ENCODE data around the gene BMP5. TPM values are rescaled to one million over a fixed set of nuclear protein-coding genes. Genes with fewer than 3 reads are reported as not detected.

Gene BMP5
- total RNA-seq, 4 donors from 2014 or later, result 1.8 to 3.9 (median 1.9) TPM

- Histone ChIP-seq H3K27me3 (no peaks in the 10 kb centered on the region), H3K36me3 (no peaks in the 10 kb centered on the region), H3K27ac (no peak overlapping the region), H3K4me3 (no peak overlapping the region), H3K9me3 (no peaks in the 10 kb centered on the region), H3K4me1 (no peaks in the 10 kb centered on the region)
- in situ Hi-C loops (cut with MboI; ENCODE audit: low sequenced_read_pairs in 4 of 4) (no loop called here), intact Hi-C loops (cut with DNase I; ENCODE audit: low total_unique reads) (no loop called here)
- ATAC-seq (no peak), DNase-seq (no peak)
- no peak for TF ChIP-seq POLR2A (IDR thresholded peaks at IDR 0.05)
- TF ChIP-seq CTCF (IDR thresholded peaks at IDR 0.05 in 4 of 5, conservative IDR thresholded peaks at IDR 0.05 in 1 of 5), result no peak
Observed at GRCh38 chr6:55774286-55775028, 100.9 kb downstream of the BMP5 start.

GRCh38 chr6:55773620-55774216 lies 101.7 kb downstream of the BMP5 start:
- H3K36me3 ChIP-seq, result no peaks in the 10 kb centered on the region
- intact Hi-C loops (cut with DNase I; ENCODE audit: low total_unique reads), result no loop called here
- TF ChIP-seq POLR2A (IDR thresholded peaks at IDR 0.05) (no peak), CTCF (IDR thresholded peaks at IDR 0.05 in 4 of 5, conservative IDR thresholded peaks at IDR 0.05 in 1 of 5) (no peak)
- H3K9me3 ChIP-seq, result no peaks in the 10 kb centered on the region
- ATAC-seq (no peak), DNase-seq (no peak)
- no peaks in the 10 kb centered on the region for H3K27me3 ChIP-seq
- H3K4me3 ChIP-seq, result no peak overlapping the region
- H3K4me1 ChIP-seq, result no peaks in the 10 kb centered on the region
- in situ Hi-C loops (cut with MboI; ENCODE audit: low sequenced_read_pairs in 4 of 4), result no loop called here
- H3K27ac ChIP-seq, result no peak overlapping the region

GRCh38 chr6:55772730-55773129 lies 102.7 kb downstream of the BMP5 start:
- no peaks in the 10 kb centered on the region for H3K4me1 ChIP-seq
- H3K4me3 ChIP-seq, result no peak overlapping the region
- in situ Hi-C loops (cut with MboI; ENCODE audit: low sequenced_read_pairs in 4 of 4) (no loop called here), intact Hi-C loops (cut with DNase I; ENCODE audit: low total_unique reads) (no loop called here)
- no peaks in the 10 kb centered on the region for H3K27me3 ChIP-seq
- H3K36me3 ChIP-seq, result no peaks in the 10 kb centered on the region
- ATAC-seq (no peak), DNase-seq (no peak)
- H3K27ac ChIP-seq, result no peak overlapping the region
- no peaks in the 10 kb centered on the region for H3K9me3 ChIP-seq
- TF ChIP-seq CTCF (IDR thresholded peaks at IDR 0.05 in 4 of 5, conservative IDR thresholded peaks at IDR 0.05 in 1 of 5), result no peak
- no peak for TF ChIP-seq POLR2A (IDR thresholded peaks at IDR 0.05)

GRCh38 chr6:55759536-55759935 lies 115.9 kb downstream of the BMP5 start:
- Histone ChIP-seq H3K4me1 (no peaks in the 10 kb centered on the region), H3K36me3 (no peaks in the 10 kb centered on the region), H3K27ac (peak overlapping the region in 1 of 4 donors; percentile 18), H3K9me3 (no peaks in the 10 kb centered on the region), H3K4me3 (no peak overlapping the region), H3K27me3 (no peaks in the 10 kb centered on the region)
- DNase-seq (no peak), ATAC-seq (no peak)
- no peak for TF ChIP-seq CTCF (IDR thresholded peaks at IDR 0.05 in 4 of 5, conservative IDR thresholded peaks at IDR 0.05 in 1 of 5)
- no peak for TF ChIP-seq POLR2A (IDR thresholded peaks at IDR 0.05)
- in situ Hi-C loops (cut with MboI; ENCODE audit: low sequenced_read_pairs in 4 of 4), result no loop called here
- intact Hi-C loops (cut with DNase I; ENCODE audit: low total_unique reads), result no loop called here
